ENCODE data around the gene LRP1B.
A peak's percentile ranks its signal among the peaks of the same experiment; 100 is the strongest.

LRP1B gene

GRCh38 chr2:140627136-140627535, 1503.7 kb downstream of the LRP1B start:
- DNase-seq (ENCODE audit: low read depth in 2 of 2): no peak

- DNase-seq (ENCODE audit: low read depth in 2 of 2): no peak
Observed at GRCh38 chr2:140624200-140624599, 1506.6 kb downstream of the LRP1B start.

- DNase-seq (ENCODE audit: low read depth in 2 of 2): no peak
Observed at GRCh38 chr2:140621583-140622362, 1509.0 kb downstream of the LRP1B start.

GRCh38 chr2:140604788-140605187, 1526.0 kb downstream of the LRP1B start:
- DNase-seq (ENCODE audit: low read depth in 2 of 2): no peak

- no peak for DNase-seq (ENCODE audit: low read depth in 2 of 2)
Observed at GRCh38 chr2:140604096-140604495, 1526.7 kb downstream of the LRP1B start.

- no peak for DNase-seq (ENCODE audit: low read depth in 2 of 2)
Observed at GRCh38 chr2:140603416-140603815, 1527.4 kb downstream of the LRP1B start.

GRCh38 chr2:140601801-140602200, 1529.0 kb downstream of the LRP1B start:
- no peak for DNase-seq (ENCODE audit: low read depth in 2 of 2)

GRCh38 chr2:140601342-140601741, 1529.5 kb downstream of the LRP1B start:
- peak; percentile 5 to 9 for DNase-seq (ENCODE audit: low read depth in 2 of 2)

GRCh38 chr2:140600116-140600515, 1530.7 kb downstream of the LRP1B start:
- DNase-seq (ENCODE audit: low read depth in 2 of 2): peak; percentile 41 to 49

GRCh38 chr2:140597836-140598235, 1533.0 kb downstream of the LRP1B start:
- no peak for DNase-seq (ENCODE audit: low read depth in 2 of 2)

- DNase-seq (ENCODE audit: low read depth in 2 of 2): no peak
Observed at GRCh38 chr2:140597205-140597604, 1533.6 kb downstream of the LRP1B start.

GRCh38 chr2:140596447-140596846, 1534.4 kb downstream of the LRP1B start:
- no peak for DNase-seq (ENCODE audit: low read depth in 2 of 2)

- DNase-seq (ENCODE audit: low read depth in 2 of 2): no peak
Observed at GRCh38 chr2:140595107-140595506, 1535.7 kb downstream of the LRP1B start.

GRCh38 chr2:140593132-140593531, 1537.7 kb downstream of the LRP1B start:
- no peak for DNase-seq (ENCODE audit: low read depth in 2 of 2)

- no peak for DNase-seq (ENCODE audit: low read depth in 2 of 2)
Observed at GRCh38 chr2:140589696-140590095, 1541.1 kb downstream of the LRP1B start.

- DNase-seq (ENCODE audit: low read depth in 2 of 2): no peak
Observed at GRCh38 chr2:140589273-140589672, 1541.5 kb downstream of the LRP1B start.

- DNase-seq (ENCODE audit: low read depth in 2 of 2): no peak
Observed at GRCh38 chr2:140586379-140586778, 1544.4 kb downstream of the LRP1B start.

- no peak for DNase-seq (ENCODE audit: low read depth in 2 of 2)
Observed at GRCh38 chr2:140585016-140585415, 1545.8 kb downstream of the LRP1B start.

- no peak for DNase-seq (ENCODE audit: low read depth in 2 of 2)
Observed at GRCh38 chr2:140584471-140584870, 1546.3 kb downstream of the LRP1B start.

GRCh38 chr2:140580532-140581151, 1550.2 kb downstream of the LRP1B start:
- no peak for DNase-seq (ENCODE audit: low read depth in 2 of 2)

GRCh38 chr2:140577453-140577852, 1553.4 kb downstream of the LRP1B start:
- no peak for DNase-seq (ENCODE audit: low read depth in 2 of 2)

GRCh38 chr2:140567734-140568133, 1563.1 kb downstream of the LRP1B start:
- DNase-seq (ENCODE audit: low read depth in 2 of 2): no peak

GRCh38 chr2:140565756-140566155, 1565.1 kb downstream of the LRP1B start:
- no peak for DNase-seq (ENCODE audit: low read depth in 2 of 2)
